GM12878 (cell line): ENCODE measurements around the gene RAD21L1. TPM values are rescaled to one million over a fixed set of nuclear protein-coding genes. Genes with fewer than 3 reads are reported as not detected.

Experiments used
- ATAC-seq: fragments of 200-7000 bp; cut with Tn5 transposase; 3 replicates; pipeline ENCODE4 v1.9.1; 2020; ENCODE audit warnings: mild to moderate bottlenecking, moderate library complexity
- BruUV-seq: library from RNA; stranded (reverse); fragments of 400-500 nt; replicated peaks from 2 replicates; lab custom pipeline; 2021; lab: Mats Ljungman, UMichigan
- CTCF ChIA-PET: fragments of 300-600 bp; sonication (Branson Sonifier 250); formaldehyde crosslinking; extraction: SDS; loops from one replicate; lab custom pipeline; 2021; ENCODE audit warnings: inconsistent platforms; lab: Yijun Ruan, JAX
- POLR2A ChIA-PET: fragments of 350-600 bp; formaldehyde crosslinking; extraction: SDS; loops from one replicate; lab custom pipeline; 2021; ENCODE audit warnings: inconsistent platforms; lab: Charles Lee
- RAD21 ChIA-PET: fragments of 300-600 bp; sonication (Branson Sonifier 250); formaldehyde crosslinking; loops from one replicate; lab custom pipeline; 2023; ENCODE audit warnings: antibody characterized with exemption; ENCODE audit not compliant: unreplicated experiment; lab: Charles Lee
- SMC1A ChIA-PET: fragments of 300-600 bp; sonication (Branson Sonifier 250); formaldehyde crosslinking; loops from one replicate; lab custom pipeline; 2023; ENCODE audit not compliant: unreplicated experiment, uncharacterized antibody; lab: Charles Lee
- DNase-seq: peaks from one replicate; pipeline ENCODE4 v3.0.0-alpha.2; 2011; ENCODE audit warnings: low read depth, low spot score
- FAIRE-seq: peaks from 3 replicates; lab custom pipeline; 2011; peaks lifted over from hg19 to GRCh38; lab: Jason Lieb, UNC
- H2AFZ ChIP-seq: 2 replicates; pipeline ENCODE4 v1.6.0; 2011; ENCODE audit warnings: low read depth, low read length, control low read depth; ENCODE audit not compliant: control insufficient read depth
- H3K27ac ChIP-seq: 2 replicates; pipeline ENCODE4 v1.5.1; 2011; ENCODE audit warnings: control low read depth; ENCODE audit not compliant: control insufficient read depth, insufficient read depth
- H3K27me3 ChIP-seq, 2 experiments: replicated peaks in 1 of 2; 2 replicates each; pipeline versions ENCODE4 v1.6.0 to v1.6.1; 2011; ENCODE audit warnings: low read length in 1 of 2; ENCODE audit not compliant: control insufficient read depth in 2 of 2, insufficient read depth in 2 of 2
- H3K36me3 ChIP-seq, 2 experiments: 2 replicates each; pipeline ENCODE4 v1.5.1; 2011; ENCODE audit warnings: low read length in 1 of 2; ENCODE audit not compliant: control insufficient read depth in 2 of 2, insufficient read depth in 2 of 2
- H3K4me1 ChIP-seq: 2 replicates; pipeline ENCODE4 v1.6.1; 2011; ENCODE audit warnings: mild to moderate bottlenecking, low read length, moderate library complexity, mixed read lengths; ENCODE audit not compliant: control insufficient read depth, insufficient read depth
- H3K4me2 ChIP-seq: 2 replicates; pipeline ENCODE4 v1.6.0; 2011; ENCODE audit warnings: control low read depth; ENCODE audit not compliant: control insufficient read depth, insufficient read depth
- H3K4me3 ChIP-seq: fragments of 200-600 bp; sonication (generic); 2 replicates; pipeline ENCODE4 v1.5.1; 2016
- H3K79me2 ChIP-seq: 2 replicates; pipeline ENCODE4 v1.6.0; 2011; ENCODE audit warnings: low read length; ENCODE audit not compliant: control insufficient read depth, insufficient read depth
- H3K9ac ChIP-seq: 2 replicates; pipeline ENCODE4 v1.8.0; 2011; ENCODE audit warnings: low read length, control low read depth, mixed read lengths; ENCODE audit not compliant: control insufficient read depth, insufficient read depth
- H3K9me3 ChIP-seq: replicated peaks from 3 replicates; pipeline ENCODE4 v1.5.1; 2011; ENCODE audit warnings: mild to moderate bottlenecking, low read length; ENCODE audit not compliant: control insufficient read depth, insufficient read depth
- H4K20me1 ChIP-seq: 2 replicates; pipeline ENCODE4 v1.6.0; 2011; ENCODE audit not compliant: control insufficient read depth, insufficient read depth
- LARP7 ChIP-seq: fragments of 450-650 bp; IDR thresholded peaks from 2 replicates; pipeline ENCODE4 v1.6.1; 2017; ENCODE audit warnings: mild to moderate bottlenecking
- ZNF687 ChIP-seq: fragments of 450-650 bp; IDR thresholded peaks from 2 replicates; pipeline ENCODE4 v1.6.1; 2017; ENCODE audit warnings: mild to moderate bottlenecking, moderate library complexity
- WGBS: methylation state at CpG from one replicate; pipeline ENCODE4 v1.1.6; 2016; ENCODE audit warnings: low lambda C conversion rate; ENCODE audit not compliant: insufficient replicate concordance, insufficient coverage; ENCODE audit errors: missing lambda C conversion rate; 5-methylcytosine and 5-hydroxymethylcytosine counted together
- in situ Hi-C: fragments of 300-500 bp; cut with MboI; formaldehyde crosslinking; loops from 9 replicates; pipeline ENCODE4 v1.14.3; 2018; ENCODE audit warnings: mixed read lengths
- intact Hi-C: fragments of 100-400 bp; cut with micrococcal nuclease; formaldehyde crosslinking; loops from one replicate; pipeline ENCODE4 v1.14.2; 2022; ENCODE audit not compliant: unreplicated experiment
- polyA plus RNA-seq, 11 experiments: library from polyadenylated mRNA; depleted of rRNA in 4 of 11; unstranded in 6 of 11; stranded (reverse) in 5 of 11; fragments of >200 nt; fragmentation: Nextera tagmentation in 4 of 11; fragmentation: Illumina TruSeq in 1 of 11; extraction: Ambion mirVana in 4 of 11; extraction: Trizol in 1 of 11; gene quantifications; 1 replicate in 1 of 11; 2 replicates in 10 of 11; pipeline versions ENCODE4 v1.2.1 to v1.2.3, GENCODE V29; 2011 to 2016; ENCODE audit warnings: inconsistent platforms in 2 of 11, missing spikeins in 2 of 11, low read depth in 1 of 11
- total RNA-seq, 4 experiments: library from RNA; depleted of rRNA in 3 of 4; stranded (reverse); fragments of >200 nt in 3 of 4; fragmentation: Illumina TruSeq in 1 of 4; extraction: Trizol in 1 of 4; gene quantifications; 2 replicates each; pipeline versions ENCODE4 v1.2.1 to v1.2.3, GENCODE V29; 2013 to 2021

RAD21L1 gene
- total and polyA plus RNA-seq, 10 of the 15 experiments (the other 5 are each of a cell fraction or from before 2014, with no cell fraction given): not detected

- intact Hi-C loops (no loop called here), in situ Hi-C loops (no loop called here)
- Histone ChIP-seq H3K27me3 (no peaks in the 10 kb centered on the region; a peak in 3 of 4 replicates), H2AFZ (no peak overlapping the region), H3K4me2 (no peak overlapping the region), H4K20me1 (no peaks in the 10 kb centered on the region), H3K9me3 (no peaks in the 10 kb centered on the region; the same call in 2 of the 3 replicates), H3K4me1 (no peaks in the 10 kb centered on the region), H3K9ac (no peak overlapping the region), H3K27ac (no peak overlapping the region), H3K4me3 (no peak overlapping the region), H3K79me2 (no peaks in the 10 kb centered on the region), H3K36me3 (no peaks in the 10 kb centered on the region; a peak in 1 of 4 replicates)
- no peak for DNase-seq
- no TSS peak for BruUV-seq
- no peak for TF ChIP-seq ZNF687
- no peak for TF ChIP-seq LARP7
- RAD21 ChIA-PET: no interaction called here
- POLR2A ChIA-PET: no interaction called here
- SMC1A ChIA-PET: no interaction called here
- ATAC-seq: no peak
- 7% methylated on average over 6 of the region's 6 CpGs for WGBS
- CTCF ChIA-PET: interaction anchor here (1.6 kb wide), 1 partner anchor 10 kb away, joined by 3 read pairs; no protein-coding TSS in a partner anchor
- no peak for FAIRE-seq
These were observed 54.6 kb downstream of the RAD21L1 start for GRCh38 chr20:1280195-1281102.
